22Rv1 (cell line): ENCODE results near the gene NLGN2.

ENCODE experiments used
- CTCF ChIP-seq: fragments of 450-650 bp; IDR thresholded peaks from 2 replicates; pipeline ENCODE4 v1.5.1; 2017; ENCODE audit warnings: mild to moderate bottlenecking
- ZFX ChIP-seq: fragments of 450-650 bp; IDR thresholded peaks from 2 replicates; pipeline ENCODE4 v1.6.1; 2017; ENCODE audit warnings: antibody characterized with exemption, borderline replicate concordance

GRCh38 chr17:7407082-7407481 lies 563 bp upstream of the NLGN2 start:
- no peak for TF ChIP-seq CTCF
- TF ChIP-seq ZFX = no peak
